HepG2 (cell line): ENCODE measurements around the gene AARSD1. TPM values are rescaled to one million over a fixed set of nuclear protein-coding genes. Genes with fewer than 3 reads are reported as not detected.

ENCODE experiments used
- CHCHD3 ChIP-seq: sonication (generic); formaldehyde crosslinking; IDR thresholded peaks from 2 replicates; pipeline ENCODE4 v1.8.0; 2022; ENCODE audit warnings: mild to moderate bottlenecking, missing genetic modification reagents, moderate library complexity
- GATAD1 ChIP-seq: IDR thresholded peaks from 2 replicates; pipeline ENCODE4 v1.6.1; 2016; ENCODE audit warnings: missing genetic modification reagents, missing compliant biosample characterization
- GMEB1 ChIP-seq: sonication (generic); formaldehyde crosslinking; IDR thresholded peaks from 2 replicates; pipeline ENCODE4 v1.5.1; 2020; ENCODE audit warnings: missing genetic modification reagents, mild to moderate bottlenecking, borderline replicate concordance
- KDM1A ChIP-seq: IDR thresholded peaks from 2 replicates; pipeline ENCODE4 v1.6.1; 2016; ENCODE audit warnings: missing compliant biosample characterization
- MTA3 ChIP-seq: sonication (generic); formaldehyde crosslinking; IDR thresholded peaks from 2 replicates; pipeline ENCODE4 v1.4.0; 2020; ENCODE audit warnings: missing genetic modification reagents
- NR2F6 ChIP-seq, 2 experiments: IDR thresholded peaks; 2 replicates each; pipeline ENCODE4 v1.6.1; 2016; ENCODE audit warnings: antibody characterized with exemption in 1 of 2, mild to moderate bottlenecking in 1 of 2
- RNF219 ChIP-seq: sonication (generic); formaldehyde crosslinking; IDR thresholded peaks from 2 replicates; pipeline ENCODE4 v1.5.0; 2020; ENCODE audit warnings: mild to moderate bottlenecking, missing genetic modification reagents
- SP4 ChIP-seq: sonication (generic); formaldehyde crosslinking; IDR thresholded peaks from 2 replicates; pipeline ENCODE4 v1.8.1; 2023; ENCODE audit warnings: mild to moderate bottlenecking, missing genetic modification reagents
- SRY ChIP-seq: sonication (generic); formaldehyde crosslinking; IDR thresholded peaks from 2 replicates; pipeline ENCODE4 v1.8.0; 2022; ENCODE audit warnings: mild to moderate bottlenecking, missing genetic modification reagents
- ZNF251 ChIP-seq: sonication (generic); formaldehyde crosslinking; IDR thresholded peaks from 2 replicates; pipeline ENCODE4 v1.9.0; 2021; ENCODE audit warnings: mild to moderate bottlenecking, missing genetic modification reagents
- ZNF292 ChIP-seq: sonication (generic); formaldehyde crosslinking; IDR thresholded peaks from 2 replicates; pipeline ENCODE4 v1.8.1; 2022; ENCODE audit warnings: mild to moderate bottlenecking, low read depth, missing genetic modification reagents, borderline replicate concordance
- ZNF501 ChIP-seq: sonication (generic); formaldehyde crosslinking; IDR thresholded peaks from 2 replicates; pipeline ENCODE4 v1.5.1; 2020; ENCODE audit warnings: mild to moderate bottlenecking, moderate library complexity, missing genetic modification reagents
- ZNF512B ChIP-seq: sonication (generic); formaldehyde crosslinking; IDR thresholded peaks from 2 replicates; pipeline ENCODE4 v1.5.1; 2020; ENCODE audit warnings: missing genetic modification reagents, mild to moderate bottlenecking, borderline replicate concordance
- ZSCAN5A ChIP-seq: sonication (generic); formaldehyde crosslinking; IDR thresholded peaks from 2 replicates; pipeline ENCODE4 v1.8.0; 2022; ENCODE audit warnings: mild to moderate bottlenecking, missing genetic modification reagents, borderline replicate concordance
- polyA plus RNA-seq, 8 experiments: library from polyadenylated mRNA; depleted of rRNA in 3 of 8; stranded (reverse) in 7 of 8; unstranded in 1 of 8; fragments of >200 nt; fragmentation: Illumina TruSeq in 4 of 8; extraction: Trizol in 4 of 8; gene quantifications; 2 replicates each; pipeline versions ENCODE4 v1.2.1 to v1.2.3, GENCODE V29; 2011 to 2016; ENCODE audit warnings: low read depth in 4 of 8, missing spikeins in 1 of 8, mixed read lengths in 1 of 8; ENCODE audit not compliant: insufficient read depth in 1 of 8
- total RNA-seq, 5 experiments: library from RNA; depleted of rRNA; stranded (reverse); fragments of >200 nt; fragmentation: Illumina TruSeq; extraction: Trizol; gene quantifications; 2 replicates each; pipeline ENCODE4 v1.2.3, GENCODE V29; 2016; ENCODE audit warnings: low read depth in 1 of 5
- TF ChIP-seq, protein P1 (sequence below): sonication (generic); formaldehyde crosslinking; IDR thresholded peaks from 2 replicates; pipeline ENCODE4 v1.5.1; 2020; ENCODE audit warnings: missing genetic modification reagents, mild to moderate bottlenecking, borderline replicate concordance

Gene AARSD1
- total and polyA plus RNA-seq, 2 of the 13 experiments (the other 11 are each of a cell fraction or from before 2014, with no cell fraction given): 24.7 to 29.3 TPM

- 0 out of 2 replicates have a peak, but pooled peaks have one; percentile 46 for TF ChIP-seq ZNF251 (CRISPR knock-in tag)
- TF ChIP-seq MTA3 (CRISPR knock-in tag): no peak
- peak; percentile 99 for TF ChIP-seq SRY (CRISPR knock-in tag)
- TF ChIP-seq ZSCAN5A: no peak
- 0 out of 2 replicates have a peak, but pooled peaks have one; percentile 17 for TF ChIP-seq CHCHD3 (CRISPR knock-in tag)
- peak; percentile 55; the same call in 1 of the 2 replicates for TF ChIP-seq RNF219
- TF ChIP-seq ZNF501 (CRISPR knock-in tag): peak; percentile 38; the same call in 1 of the 2 replicates
- TF ChIP-seq NR2F6 (IDR thresholded peaks at IDR 0.05): no peak
- TF ChIP-seq NR2F6 (CRISPR knock-in tag; IDR thresholded peaks at IDR 0.05): no peak
- TF ChIP-seq GMEB1 (CRISPR knock-in tag): peak; percentile 73; the same call in 1 of the 2 replicates
- peak; percentile 67; the same call in 1 of the 2 replicates for TF ChIP-seq GATAD1 (CRISPR knock-in tag)
- TF ChIP-seq, protein P1, sequence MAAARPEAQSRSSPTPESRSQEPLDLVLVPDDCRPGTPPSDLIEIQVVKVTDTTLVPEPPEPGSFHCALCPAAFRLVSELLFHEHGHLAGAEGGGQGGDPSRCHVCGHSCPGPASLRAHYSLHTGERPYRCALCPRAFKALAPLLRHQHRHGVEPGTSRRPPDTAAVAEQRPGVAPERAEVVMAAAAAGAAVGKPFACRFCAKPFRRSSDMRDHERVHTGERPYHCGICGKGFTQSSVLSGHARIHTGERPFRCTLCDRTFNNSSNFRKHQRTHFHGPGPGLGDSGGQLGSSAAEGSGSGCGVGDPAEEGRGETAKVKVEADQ (CRISPR knock-in tag): peak; percentile 97
- peak; percentile 54; the same call in 1 of the 2 replicates for TF ChIP-seq KDM1A (CRISPR knock-in tag)
- TF ChIP-seq ZNF512B (CRISPR knock-in tag): 0 out of 2 replicates have a peak, but pooled peaks have one; percentile 64
- TF ChIP-seq SP4: no peak
- 0 out of 2 replicates have a peak, but pooled peaks have one; percentile 43 for TF ChIP-seq ZNF292
Measured at GRCh38 chr17:42980766-42981397, 16.6 kb upstream of the AARSD1 start (continued).
